ENCODE data around the gene LRRC31. TPM values are rescaled to one million over a fixed set of nuclear protein-coding genes. Genes with fewer than 3 reads are reported as not detected.

The LRRC31 gene
- total RNA-seq, 2 experiments from 2014 or later = not detected

DNA sequence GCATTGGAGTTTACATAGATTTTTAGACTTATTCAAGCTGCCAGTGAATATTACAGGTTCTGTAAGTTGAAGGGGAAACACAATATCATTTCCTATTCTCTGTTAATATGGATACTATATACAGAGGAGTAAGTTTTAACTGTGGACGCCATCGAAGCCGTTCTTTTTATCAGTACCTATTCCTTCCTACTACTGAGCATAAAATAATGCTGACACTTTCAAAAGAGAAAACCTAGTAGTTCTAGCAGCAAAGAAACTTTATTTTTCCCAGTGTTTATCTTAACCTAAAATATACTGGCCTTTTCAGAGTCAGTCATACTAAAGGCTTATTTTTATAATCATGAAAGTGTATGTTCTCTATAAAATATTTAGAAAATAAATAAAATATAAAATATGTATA lies 14.2 kb downstream of the LRRC31 start:
- intact Hi-C loops (cut with micrococcal nuclease) = no loop called here
- CTCF ChIA-PET = no interaction called here
- no peak overlapping the region for H3K27ac Mint-ChIP-seq

DNA sequence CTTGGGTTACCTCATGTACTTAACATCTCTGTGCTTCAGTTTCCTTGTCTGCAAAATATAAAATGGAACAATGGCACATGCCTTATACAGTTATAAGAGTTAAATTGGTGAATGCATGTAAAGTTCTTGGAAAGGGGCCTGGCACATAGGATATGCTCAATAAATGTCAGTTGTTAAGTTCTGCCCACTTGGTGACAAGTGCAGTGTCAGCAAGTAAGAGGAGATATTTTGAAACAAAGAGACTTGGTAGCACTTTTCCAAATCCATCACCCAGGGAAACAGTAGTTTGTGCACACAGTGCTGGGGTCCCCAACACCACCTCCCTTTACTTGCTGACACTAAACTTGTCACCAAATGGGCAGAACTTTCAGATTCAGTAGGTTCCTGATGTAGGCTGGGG lies 19.1 kb downstream of the LRRC31 start:
- H3K9me3 Mint-ChIP-seq = no peaks in the 10 kb centered on the region
- no peaks in the 10 kb centered on the region for H3K36me3 Mint-ChIP-seq
- intact Hi-C loops (cut with micrococcal nuclease) = no loop called here
- H3K27me3 Mint-ChIP-seq = peaks cover 13% of the 10 kb centered on the region
- no peaks in the 10 kb centered on the region for H3K4me1 Mint-ChIP-seq (ENCODE audit: low read depth)
- no peak overlapping the region for H3K27ac Mint-ChIP-seq
- no peak overlapping the region for H3K4me3 Mint-ChIP-seq
- ChIA-PET CTCF (no interaction called here), POLR2A (no interaction called here)
- DNase-seq = no peak

More for the DNA sequence above, 14.2 kb downstream of the LRRC31 start:
- peaks cover 17% of the 10 kb centered on the region for H3K27me3 Mint-ChIP-seq
- no peaks in the 10 kb centered on the region for H3K9me3 Mint-ChIP-seq
- no peaks in the 10 kb centered on the region for H3K36me3 Mint-ChIP-seq
- no peak overlapping the region for H3K4me3 Mint-ChIP-seq
- DNase-seq = no peak
- H3K4me1 Mint-ChIP-seq (ENCODE audit: low read depth) = no peaks in the 10 kb centered on the region
- POLR2A ChIA-PET = no interaction called here

DNA sequence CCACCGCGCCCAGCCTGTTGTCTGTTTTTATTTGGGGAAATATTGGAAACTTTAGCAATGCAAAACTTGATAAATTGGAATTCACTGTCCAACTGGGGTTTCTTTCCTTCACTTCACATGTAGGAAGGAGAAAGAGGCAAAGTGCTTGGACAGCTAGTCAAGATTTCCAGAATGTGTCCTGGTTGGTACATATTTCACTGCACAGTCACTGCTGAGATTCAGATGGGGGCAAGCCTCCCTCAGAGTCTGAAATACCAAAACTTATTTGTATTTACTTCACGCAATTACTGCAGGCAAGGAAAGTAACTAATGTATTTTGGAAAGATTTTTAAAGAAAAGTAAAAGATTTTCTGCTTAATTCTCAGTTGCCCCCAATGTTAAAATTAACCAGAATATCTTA lies 21.0 kb downstream of the LRRC31 start:
- Mint-ChIP-seq H3K27ac (no peak overlapping the region), H3K9me3 (no peaks in the 10 kb centered on the region), H3K27me3 (peaks cover 12% of the 10 kb centered on the region), H3K4me3 (no peak overlapping the region), H3K4me1 (ENCODE audit: low read depth) (no peaks in the 10 kb centered on the region), H3K36me3 (no peaks in the 10 kb centered on the region)
- POLR2A ChIA-PET = no interaction called here
- no peak for DNase-seq
- intact Hi-C loops (cut with micrococcal nuclease) = loop anchor here (5.0 kb wide), 1 partner anchor 701 kb away; no protein-coding TSS in a partner anchor
- CTCF ChIA-PET = no interaction called here

DNA sequence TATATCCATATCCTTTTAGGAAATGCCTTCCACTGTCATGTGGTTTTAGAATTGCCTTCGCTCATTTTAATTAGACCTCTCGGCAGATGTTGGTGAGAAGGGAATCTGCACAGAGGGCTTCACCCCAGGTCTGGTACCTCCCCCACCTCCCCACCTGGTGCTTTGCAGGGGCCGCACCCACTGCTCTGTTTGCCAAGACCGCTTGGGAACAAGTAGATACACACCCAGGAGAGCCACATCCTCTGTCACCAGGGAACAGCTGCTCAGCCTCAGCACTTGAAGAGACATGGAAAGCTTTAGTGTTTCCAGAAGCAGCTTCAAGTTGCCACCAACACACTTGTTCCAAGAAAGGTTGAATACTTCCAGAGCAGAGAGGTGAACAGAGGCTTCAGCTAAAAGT lies 21.8 kb downstream of the LRRC31 start:
- no peaks in the 10 kb centered on the region for H3K4me1 Mint-ChIP-seq (ENCODE audit: low read depth)
- no peak for DNase-seq
- ChIA-PET CTCF (no interaction called here), POLR2A (no interaction called here)
- intact Hi-C loops (cut with micrococcal nuclease) = loop anchor here (5.0 kb wide), 1 partner anchor 701 kb away; no protein-coding TSS in a partner anchor
- no peaks in the 10 kb centered on the region for H3K9me3 Mint-ChIP-seq
- no peaks in the 10 kb centered on the region for H3K36me3 Mint-ChIP-seq
- H3K27ac Mint-ChIP-seq = no peak overlapping the region
- H3K4me3 Mint-ChIP-seq = no peak overlapping the region
- H3K27me3 Mint-ChIP-seq = peaks cover 8% of the 10 kb centered on the region

DNA sequence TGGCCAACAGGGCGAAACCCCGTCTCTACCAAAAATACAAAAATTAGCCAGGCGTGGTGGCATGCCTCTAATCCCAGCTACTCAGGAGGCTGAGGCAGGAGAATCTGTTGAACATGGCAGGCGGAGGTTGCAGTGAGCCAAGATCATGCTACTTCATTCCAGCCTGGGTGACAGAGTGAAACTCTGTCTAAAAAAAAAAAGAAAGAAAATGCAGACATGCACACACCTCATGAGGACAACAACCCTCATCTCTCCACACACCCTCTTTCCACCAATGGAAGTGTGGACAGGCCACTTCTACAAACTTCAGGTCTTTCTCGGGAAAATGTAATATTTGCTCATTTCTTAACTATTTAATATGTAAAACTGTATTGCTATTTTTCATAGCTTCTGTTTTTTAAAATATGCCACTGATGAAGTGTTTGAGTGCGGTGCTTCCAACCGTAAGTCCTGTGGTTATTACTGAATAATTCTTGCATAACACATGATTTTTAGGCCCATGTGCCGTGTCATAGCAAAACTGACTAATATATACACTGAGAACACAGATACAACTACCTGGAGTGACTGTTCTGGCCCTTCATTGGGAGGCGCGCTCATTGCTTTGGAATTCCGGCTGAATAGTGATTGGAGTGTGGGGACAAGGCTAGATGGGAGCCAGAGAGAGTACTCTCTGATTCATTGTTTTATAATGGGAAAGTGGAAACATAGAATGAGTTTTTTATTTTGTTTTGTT lies 23.1 kb downstream of the LRRC31 start:
- no peak overlapping the region for H3K27ac Mint-ChIP-seq
- no peaks in the 10 kb centered on the region for H3K9me3 Mint-ChIP-seq
- no peak overlapping the region for H3K4me3 Mint-ChIP-seq
- peaks cover 8% of the 10 kb centered on the region for H3K27me3 Mint-ChIP-seq
- no peaks in the 10 kb centered on the region for H3K4me1 Mint-ChIP-seq (ENCODE audit: low read depth)
- ChIA-PET CTCF (no interaction called here), POLR2A (no interaction called here)
- intact Hi-C loops (cut with micrococcal nuclease) = loop anchor here (5.0 kb wide), 1 partner anchor 699 kb away; no protein-coding TSS in a partner anchor
- DNase-seq = no peak
- no peaks in the 10 kb centered on the region for H3K36me3 Mint-ChIP-seq

DNA sequence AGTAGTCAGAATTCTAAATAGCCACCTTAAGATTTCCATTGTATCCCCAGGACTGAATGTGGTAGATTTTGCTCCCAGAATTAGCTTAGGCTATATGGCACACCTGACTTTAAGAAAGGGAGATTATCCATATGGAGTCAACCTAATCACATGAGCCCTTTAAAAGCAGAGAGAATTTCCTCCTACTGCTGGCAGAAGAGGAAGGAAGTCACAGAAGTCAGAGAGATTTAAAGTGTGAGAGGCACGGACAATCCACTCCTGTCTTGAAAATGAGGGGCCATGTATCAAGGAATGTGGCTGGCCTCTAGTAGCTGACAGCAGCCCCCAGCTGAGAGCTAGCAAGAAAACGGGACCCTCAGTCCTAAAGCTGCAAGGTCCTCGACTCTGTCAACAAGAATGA lies 26.8 kb downstream of the LRRC31 start:
- Mint-ChIP-seq H3K4me3 (no peak overlapping the region), H3K27me3 (peaks cover 2% of the 10 kb centered on the region), H3K4me1 (ENCODE audit: low read depth) (no peaks in the 10 kb centered on the region), H3K36me3 (no peaks in the 10 kb centered on the region), H3K27ac (no peak overlapping the region), H3K9me3 (no peaks in the 10 kb centered on the region)
- intact Hi-C loops (cut with micrococcal nuclease) = no loop called here
- POLR2A ChIA-PET = interaction anchor here (0.5 kb wide), 1 partner anchor 123 kb away, joined by 5 read pairs; no protein-coding TSS in a partner anchor
- CTCF ChIA-PET = no interaction called here
- DNase-seq = no peak

DNA sequence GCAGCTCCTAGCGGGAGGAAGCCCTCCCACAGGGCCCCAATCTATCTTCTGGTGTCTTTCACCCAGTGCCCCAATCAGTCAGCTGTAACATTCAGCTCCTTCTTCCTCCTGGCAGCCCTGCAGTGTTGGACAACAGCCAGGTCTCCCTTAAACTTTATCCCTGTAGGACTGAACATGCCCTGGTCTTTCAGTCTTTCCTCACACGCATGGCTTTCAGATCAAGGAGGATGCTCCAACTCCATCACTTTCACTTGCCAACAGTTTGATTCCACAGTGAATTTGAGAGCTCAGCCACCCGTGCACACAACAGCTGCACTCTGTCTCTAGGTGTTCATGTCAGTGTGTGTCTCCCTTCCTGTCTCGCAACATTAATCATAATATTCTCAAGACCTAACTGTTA lies 28.6 kb downstream of the LRRC31 start:
- Mint-ChIP-seq H3K4me3 (no peak overlapping the region), H3K9me3 (no peaks in the 10 kb centered on the region), H3K4me1 (ENCODE audit: low read depth) (no peaks in the 10 kb centered on the region), H3K36me3 (no peaks in the 10 kb centered on the region), H3K27me3 (no peaks in the 10 kb centered on the region), H3K27ac (no peak overlapping the region)
- ChIA-PET CTCF (no interaction called here), POLR2A (no interaction called here)
- intact Hi-C loops (cut with micrococcal nuclease) = no loop called here
- DNase-seq = no peak

DNA sequence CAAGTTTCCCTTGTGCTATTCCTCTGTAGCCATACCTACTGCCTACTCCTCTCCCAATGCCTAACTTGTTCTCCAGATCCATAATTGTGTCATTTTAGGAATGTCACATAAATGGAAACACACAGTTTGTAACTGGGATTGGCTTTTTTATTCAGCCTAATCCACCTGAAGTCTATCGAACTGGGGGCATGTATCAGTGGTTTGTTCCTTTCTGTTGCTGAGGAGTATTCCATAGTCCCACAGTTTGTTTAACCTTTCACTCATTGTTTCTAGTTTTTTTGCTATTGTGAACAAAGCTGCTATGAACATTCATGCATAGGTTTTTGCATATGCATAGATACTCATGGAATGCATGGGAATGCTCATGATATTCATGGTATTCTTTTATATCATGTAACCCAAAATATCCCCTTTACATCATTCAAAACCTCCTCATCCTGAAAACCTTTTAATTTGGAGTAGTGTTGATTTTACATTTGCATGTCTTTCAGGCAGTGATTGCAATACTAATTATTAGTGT lies 31.2 kb downstream of the LRRC31 start:
- ChIA-PET POLR2A (no interaction called here), CTCF (no interaction called here)
- no peaks in the 10 kb centered on the region for H3K36me3 Mint-ChIP-seq
- no peak overlapping the region for H3K4me3 Mint-ChIP-seq
- H3K9me3 Mint-ChIP-seq = no peaks in the 10 kb centered on the region
- no peaks in the 10 kb centered on the region for H3K4me1 Mint-ChIP-seq (ENCODE audit: low read depth)
- intact Hi-C loops (cut with micrococcal nuclease) = no loop called here
- DNase-seq = no peak
- no peak overlapping the region for H3K27ac Mint-ChIP-seq
- no peaks in the 10 kb centered on the region for H3K27me3 Mint-ChIP-seq

DNA sequence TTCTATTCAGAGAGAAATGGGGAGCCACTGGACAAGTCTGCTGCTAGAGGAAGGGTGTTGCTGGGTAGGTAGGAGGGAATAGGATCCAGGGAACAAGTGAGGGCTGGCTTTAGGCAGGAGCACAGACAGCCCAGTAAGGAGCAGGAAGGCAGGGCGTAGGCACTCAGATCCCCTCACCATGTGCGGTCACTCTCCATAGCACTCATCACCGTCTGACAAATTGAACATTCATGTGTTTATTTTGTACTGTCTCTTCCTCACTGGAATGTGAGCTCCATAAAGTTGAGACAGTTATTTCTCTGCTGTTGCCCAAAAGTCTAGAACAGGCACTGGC lies 32.8 kb downstream of the LRRC31 start:
- POLR2A ChIA-PET = no interaction called here
- no peak overlapping the region for H3K27ac Mint-ChIP-seq

DNA sequence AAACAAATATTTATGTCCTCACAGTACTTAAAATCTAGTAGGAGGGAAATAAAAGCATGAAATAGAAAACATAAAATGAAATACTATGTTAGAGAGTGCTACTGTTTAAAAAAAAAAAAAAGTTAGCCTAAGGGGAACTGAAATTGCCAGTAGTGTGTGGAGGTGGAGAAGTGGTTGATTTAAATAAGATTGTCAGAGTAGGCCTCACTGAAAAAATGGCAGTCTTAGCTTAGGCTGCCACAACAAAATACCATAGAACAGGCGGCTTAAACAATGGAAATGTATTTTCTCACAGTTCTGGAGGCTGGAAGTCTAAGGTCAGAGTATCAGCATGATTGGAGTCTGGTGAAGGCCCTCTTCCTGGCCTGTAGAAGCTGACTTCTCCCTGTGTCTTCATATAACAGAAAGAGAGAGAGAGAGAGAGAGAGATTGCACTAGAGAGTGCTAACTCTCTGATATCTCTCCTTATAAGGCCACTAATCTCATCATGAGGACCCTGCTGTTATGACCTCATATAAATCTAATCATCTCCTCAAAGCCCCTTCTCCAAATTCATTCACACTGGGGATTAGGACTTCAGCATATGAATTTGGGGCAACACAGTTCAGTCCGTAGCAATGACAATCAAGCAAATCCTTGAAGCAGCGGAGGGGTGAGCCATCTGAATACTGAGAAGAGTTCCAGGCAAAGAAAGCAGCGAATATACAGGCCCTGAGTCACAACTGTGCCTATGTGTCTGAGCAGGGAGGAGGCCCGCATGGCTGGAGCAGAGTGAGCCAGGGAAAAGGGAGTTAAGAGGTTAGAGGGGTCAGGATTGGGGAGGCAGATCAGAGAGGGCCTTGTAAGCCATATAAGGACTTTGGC lies 33.4 kb downstream of the LRRC31 start:
- H3K9me3 Mint-ChIP-seq = no peaks in the 10 kb centered on the region
- no peaks in the 10 kb centered on the region for H3K4me1 Mint-ChIP-seq (ENCODE audit: low read depth)
- H3K27me3 Mint-ChIP-seq = no peaks in the 10 kb centered on the region
- no peaks in the 10 kb centered on the region for H3K36me3 Mint-ChIP-seq
- DNase-seq = no peak
- no peak overlapping the region for H3K27ac Mint-ChIP-seq
- CTCF ChIA-PET = no interaction called here
- POLR2A ChIA-PET = no interaction called here
- no peak overlapping the region for H3K4me3 Mint-ChIP-seq
- intact Hi-C loops (cut with micrococcal nuclease) = no loop called here

More for the DNA sequence above, 32.8 kb downstream of the LRRC31 start:
- H3K4me1 Mint-ChIP-seq (ENCODE audit: low read depth) = no peaks in the 10 kb centered on the region
- CTCF ChIA-PET = no interaction called here
- H3K36me3 Mint-ChIP-seq = no peaks in the 10 kb centered on the region
- DNase-seq = no peak
- H3K4me3 Mint-ChIP-seq = no peak overlapping the region
- intact Hi-C loops (cut with micrococcal nuclease) = no loop called here
- no peaks in the 10 kb centered on the region for H3K9me3 Mint-ChIP-seq
- H3K27me3 Mint-ChIP-seq = no peaks in the 10 kb centered on the region

DNA sequence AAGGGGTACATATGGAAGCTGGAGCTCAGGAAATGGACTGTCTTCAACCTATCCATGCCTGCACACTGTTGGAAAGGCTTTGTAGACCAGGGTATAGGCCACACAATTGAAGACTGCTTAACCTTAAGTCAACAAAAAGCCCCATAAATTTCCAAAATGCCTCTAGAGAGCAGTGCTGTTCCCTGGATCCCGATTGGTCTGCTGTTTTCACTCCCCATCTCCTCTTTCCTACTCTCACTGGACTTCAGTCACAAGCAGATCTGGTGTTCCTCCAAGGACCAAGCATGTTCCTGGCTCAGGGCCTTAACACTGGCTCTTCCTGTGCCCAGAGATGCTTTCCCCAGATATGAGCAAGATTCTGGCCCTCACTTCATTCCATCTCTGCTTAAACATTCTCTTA lies 34.2 kb downstream of the LRRC31 start:
- H3K36me3 Mint-ChIP-seq = no peaks in the 10 kb centered on the region
- H3K4me1 Mint-ChIP-seq (ENCODE audit: low read depth) = no peaks in the 10 kb centered on the region
- H3K27ac Mint-ChIP-seq = no peak overlapping the region
- ChIA-PET CTCF (interaction anchor here (0.7 kb wide), 1 partner anchor 11 kb away, joined by 3 read pairs; no protein-coding TSS in a partner anchor), POLR2A (no interaction called here)
- no peaks in the 10 kb centered on the region for H3K9me3 Mint-ChIP-seq
- no peaks in the 10 kb centered on the region for H3K27me3 Mint-ChIP-seq
- no peak overlapping the region for H3K4me3 Mint-ChIP-seq
- intact Hi-C loops (cut with micrococcal nuclease) = no loop called here
- DNase-seq = no peak

DNA sequence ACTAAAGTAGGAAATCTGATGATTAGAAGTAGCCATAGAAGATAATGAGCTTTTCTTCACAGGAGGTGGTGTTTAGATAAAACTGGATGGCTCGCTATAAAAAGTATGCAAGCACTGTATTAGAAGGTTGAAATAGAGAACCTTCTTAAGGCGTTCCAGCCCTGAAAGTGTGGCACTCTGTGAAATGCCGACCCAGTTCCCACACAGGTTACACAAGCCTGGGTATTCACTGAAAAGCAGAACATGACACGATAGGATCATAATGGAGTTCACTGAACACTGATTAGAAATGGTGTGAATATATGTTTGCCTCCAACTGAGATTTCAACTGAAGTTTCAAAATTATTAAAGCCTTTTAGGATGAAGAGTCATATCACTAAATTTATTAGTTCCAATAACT lies 42.0 kb downstream of the LRRC31 start:
- ChIA-PET POLR2A (no interaction called here), CTCF (interaction anchor here (1.1 kb wide), 1 partner anchor 35 kb away, joined by 4 read pairs; no protein-coding TSS in a partner anchor)
- no peak overlapping the region for H3K27ac Mint-ChIP-seq
- H3K27me3 Mint-ChIP-seq = peaks cover 7% of the 10 kb centered on the region
- no peak overlapping the region for H3K4me3 Mint-ChIP-seq
- no peak for DNase-seq
- no peaks in the 10 kb centered on the region for H3K9me3 Mint-ChIP-seq
- intact Hi-C loops (cut with micrococcal nuclease) = no loop called here
- H3K36me3 Mint-ChIP-seq = no peaks in the 10 kb centered on the region
- H3K4me1 Mint-ChIP-seq (ENCODE audit: low read depth) = peaks cover 2% of the 10 kb centered on the region
